M059J (cell line): ENCODE data around the gene GNAO1. TPM values are rescaled to one million over a fixed set of nuclear protein-coding genes. Genes with fewer than 3 reads are reported as not detected.
A peak's percentile ranks its signal among the peaks of the same experiment; 100 is the strongest.
"Not testable (repeated sequence)": the region's sequence is repeated elsewhere in the genome, so short reads cannot be mapped to it uniquely, and the experiment has no call there.

Experiments used
- DNase-seq: peaks from one replicate; pipeline ENCODE4 v3.0.0-alpha.2; 2012; ENCODE audit warnings: low read depth
- total RNA-seq: library from RNA; depleted of rRNA; stranded (reverse); fragments of >200 nt; shearing (Covaris generic); gene quantifications from 2 replicates; pipeline ENCODE4 v1.2.3, GENCODE V29; 2014

Gene GNAO1
- total RNA-seq, 1 experiment from 2014 or later, result 10.9 TPM

- no peak for DNase-seq
Observed at GRCh38 chr16:56363181-56363716, 172.0 kb downstream of the GNAO1 start.

- DNase-seq, result no peak
Observed at GRCh38 chr16:56363781-56364565, 172.7 kb downstream of the GNAO1 start.

DNA sequence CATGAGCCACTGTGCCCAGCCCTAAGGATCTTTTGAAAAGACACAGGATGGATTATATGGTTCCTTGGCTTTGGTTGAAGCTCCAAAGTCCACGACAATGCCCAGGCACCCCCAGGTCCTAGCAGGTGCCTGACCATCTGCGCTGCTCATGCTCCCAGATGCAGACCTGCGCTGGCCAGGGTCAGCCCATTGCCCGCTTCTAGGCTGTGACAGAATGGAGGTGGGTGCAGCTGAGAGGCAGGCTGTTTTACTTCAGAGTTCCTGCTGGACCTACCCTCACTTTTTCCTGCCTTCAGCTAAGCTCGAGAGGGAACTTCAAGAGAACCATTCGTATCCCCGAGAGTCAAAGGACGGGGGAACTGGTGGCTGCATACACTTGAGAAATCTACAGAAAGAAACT is 173.6 kb downstream of the GNAO1 start:
- DNase-seq, result no peak

DNA sequence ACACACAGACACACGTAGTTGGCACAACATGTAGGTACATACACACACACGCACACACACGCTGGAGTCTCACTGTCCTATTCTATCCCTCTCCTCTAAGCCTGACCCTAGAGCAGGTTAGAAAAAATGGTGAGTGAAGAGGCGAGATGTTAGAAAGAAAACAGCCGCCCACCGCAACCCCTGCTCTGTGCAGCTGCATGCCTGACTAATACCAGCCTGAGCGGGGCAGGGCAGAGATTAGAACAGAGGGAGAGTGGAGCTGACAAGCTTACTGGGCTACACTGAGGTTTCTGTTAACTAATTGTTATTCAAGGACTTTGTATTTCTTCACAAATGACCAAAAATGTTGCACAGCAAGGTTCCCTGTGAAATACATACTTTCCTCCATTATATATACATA is 174.3 kb downstream of the GNAO1 start:
- no peak for DNase-seq

GRCh38 chr16:56366945-56367344 is 175.7 kb downstream of the GNAO1 start:
- no peak for DNase-seq

DNA sequence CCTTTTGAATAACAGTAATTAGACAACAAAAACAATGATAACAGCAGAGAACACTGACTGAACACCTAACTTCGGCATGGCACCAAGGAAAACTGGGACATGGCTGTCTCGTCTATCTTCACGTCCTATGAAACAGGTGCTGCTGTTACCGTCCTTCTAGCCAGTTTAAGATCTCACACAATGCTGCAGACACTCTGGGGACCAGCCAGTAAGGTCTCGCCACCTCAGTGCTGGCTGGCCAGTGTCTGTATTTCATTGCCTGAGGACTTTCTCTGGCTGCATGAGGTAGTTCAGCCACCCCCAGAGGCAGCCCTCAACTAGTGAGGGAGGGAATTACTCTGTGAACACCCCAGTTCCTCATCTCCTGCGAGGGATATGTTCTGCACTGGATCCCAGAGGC is 176.5 kb downstream of the GNAO1 start:
- DNase-seq, result no peak

DNA sequence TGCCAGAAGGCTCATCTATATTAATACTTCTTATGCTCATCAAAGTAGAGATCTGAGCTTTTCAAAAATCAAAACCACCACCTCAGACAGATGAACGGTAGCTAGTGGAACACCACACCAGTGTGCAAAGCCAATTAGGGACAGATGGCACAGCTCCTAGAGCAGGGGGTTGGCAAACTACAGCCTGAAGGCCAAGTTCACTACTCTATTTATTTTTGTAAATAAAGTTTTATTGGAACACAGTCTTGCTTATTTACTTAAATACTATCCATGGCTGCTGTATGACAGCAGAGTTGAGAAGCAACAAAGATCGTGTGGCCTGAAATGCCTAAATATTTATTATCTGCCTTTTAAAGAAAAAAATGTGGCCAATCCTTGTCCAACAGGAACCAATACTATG is 177.3 kb downstream of the GNAO1 start:
- no peak for DNase-seq

GRCh38 chr16:56369202-56369601 is 177.9 kb downstream of the GNAO1 start:
- no peak for DNase-seq

- DNase-seq, result peak; percentile 65
Observed at GRCh38 chr16:56370185-56370874, 179.0 kb downstream of the GNAO1 start.

GRCh38 chr16:56370875-56371659 is 179.8 kb downstream of the GNAO1 start:
- DNase-seq, result peak; percentile 96

GRCh38 chr16:56371660-56371937 is 180.3 kb downstream of the GNAO1 start:
- DNase-seq, result peak; percentile 78

DNA sequence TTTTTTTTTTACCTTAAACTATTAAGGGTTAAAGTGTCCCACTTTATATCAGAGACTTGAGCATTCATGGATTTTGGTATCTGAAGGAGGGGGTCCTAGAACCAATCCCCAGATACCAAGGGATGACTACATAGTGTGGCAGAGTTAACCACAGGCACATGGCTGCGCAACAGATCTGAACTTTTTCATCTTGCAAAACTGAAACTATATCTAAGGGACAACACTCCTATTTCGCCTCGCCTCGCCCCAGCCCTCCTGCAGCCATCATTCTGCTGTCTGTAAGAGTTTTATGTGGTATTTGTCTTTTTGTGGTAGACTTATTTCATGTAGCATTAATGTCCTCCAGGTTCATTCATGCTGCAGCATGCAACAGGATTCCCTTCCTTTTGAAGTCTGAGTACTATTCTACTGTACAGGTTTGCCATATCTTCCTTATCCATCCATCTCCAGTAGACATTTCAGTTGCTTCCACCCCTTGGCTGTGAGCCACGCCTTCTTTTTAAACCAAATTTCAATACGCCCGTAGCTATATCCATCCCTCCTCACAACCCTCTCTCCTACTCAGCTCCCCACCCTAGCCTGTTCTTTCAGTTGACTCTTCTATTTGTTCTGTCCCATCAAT is 180.8 kb downstream of the GNAO1 start:
- DNase-seq, result no peak

DNA sequence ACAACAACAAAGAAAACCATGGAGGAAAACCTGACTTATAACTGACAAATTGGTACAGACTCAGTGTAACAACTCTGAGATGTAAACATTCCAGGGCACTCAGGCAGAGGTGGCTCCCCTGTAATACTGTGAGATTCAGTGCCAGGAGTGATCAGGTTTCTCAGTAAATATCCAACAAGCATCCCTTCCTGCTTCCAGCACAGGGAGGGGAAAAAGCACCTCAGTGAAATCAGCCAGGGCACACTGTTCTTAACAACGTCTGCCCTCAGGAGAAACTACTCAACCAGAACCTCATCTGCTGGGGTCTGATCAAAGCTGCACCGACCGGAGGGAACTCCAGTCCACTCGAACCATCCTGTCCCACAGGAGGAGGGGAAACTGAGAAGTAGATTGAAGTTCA is 181.7 kb downstream of the GNAO1 start:
- peak; percentile 50 for DNase-seq

- DNase-seq, result not testable (repeated sequence)
Observed at GRCh38 chr16:56375792-56376191, 184.5 kb downstream of the GNAO1 start.

DNA sequence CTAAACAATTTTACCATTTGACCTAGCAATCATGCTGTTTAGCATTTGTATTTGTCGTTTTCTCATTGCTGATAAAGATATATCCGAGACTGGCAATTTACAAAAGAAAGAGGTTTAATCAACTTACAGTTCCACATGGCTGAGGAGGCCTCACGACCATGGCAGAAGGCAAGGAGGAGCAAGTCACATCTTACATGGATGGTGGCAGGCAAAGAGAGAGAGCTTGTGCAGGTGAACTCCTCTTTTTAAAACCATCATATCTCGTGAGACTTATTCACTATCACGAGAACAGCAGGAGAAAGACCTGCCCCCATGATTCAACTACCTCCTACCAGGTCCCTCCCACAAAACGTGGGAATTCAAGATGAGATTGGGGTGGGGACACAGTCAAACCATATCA is 187.8 kb downstream of the GNAO1 start:
- not testable (repeated sequence) for DNase-seq

DNA sequence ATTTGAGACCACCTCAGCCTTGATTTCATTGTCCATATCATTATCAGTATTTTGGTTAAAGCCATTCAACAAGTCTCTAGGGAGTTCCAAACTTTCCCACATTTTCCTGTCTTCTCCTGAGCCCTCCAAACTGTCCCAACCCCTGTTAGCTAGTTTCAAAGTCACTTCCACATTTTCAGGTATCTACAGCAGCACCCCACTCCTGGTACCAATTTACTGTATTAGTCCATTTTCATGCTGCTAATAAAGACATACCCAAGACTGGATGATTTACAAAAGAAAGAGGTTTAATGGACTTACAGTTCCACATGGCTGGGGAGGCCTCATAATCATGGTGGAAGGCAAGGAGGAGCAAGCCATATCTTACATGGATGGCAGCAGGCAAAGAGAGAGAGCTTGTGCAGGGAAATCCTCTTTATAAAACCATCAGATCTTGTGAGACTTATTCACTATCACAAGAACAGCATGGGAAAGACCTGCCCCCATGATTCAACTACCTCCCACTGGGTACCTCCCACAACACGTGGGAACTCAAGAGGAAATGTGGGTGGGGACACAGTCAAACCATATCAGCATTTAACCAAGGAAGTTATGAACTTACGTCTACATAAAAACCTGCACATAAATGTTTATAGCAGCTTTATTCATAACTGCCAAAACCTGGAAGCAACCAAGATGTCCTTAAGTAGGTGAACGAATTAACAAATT is 189.6 kb downstream of the GNAO1 start:
- not testable (repeated sequence) for DNase-seq

GRCh38 chr16:56382459-56382858 is 191.2 kb downstream of the GNAO1 start:
- no peak for DNase-seq

DNA sequence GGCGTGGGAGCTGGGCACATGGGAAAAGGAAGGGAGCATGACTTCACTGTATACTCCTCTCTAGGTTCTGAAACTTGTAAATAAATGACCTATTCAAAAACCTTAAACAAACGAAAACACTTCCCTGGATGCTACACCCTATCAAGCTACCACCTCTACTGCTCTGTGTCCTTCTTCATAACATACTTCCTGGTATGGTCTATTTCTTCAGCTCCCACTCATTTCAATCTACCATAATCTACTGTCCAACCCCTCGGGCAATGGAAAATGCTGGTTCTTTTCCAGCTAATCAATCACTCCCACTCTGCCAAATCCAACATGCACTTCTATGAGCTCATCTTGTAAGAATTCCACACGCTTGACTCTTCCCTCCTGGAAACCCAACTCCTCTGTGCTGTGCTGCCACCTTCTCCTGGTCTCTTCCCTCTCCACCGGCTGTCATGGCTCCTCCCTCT is 191.6 kb downstream of the GNAO1 start:
- DNase-seq, result peak; percentile 96

DNA sequence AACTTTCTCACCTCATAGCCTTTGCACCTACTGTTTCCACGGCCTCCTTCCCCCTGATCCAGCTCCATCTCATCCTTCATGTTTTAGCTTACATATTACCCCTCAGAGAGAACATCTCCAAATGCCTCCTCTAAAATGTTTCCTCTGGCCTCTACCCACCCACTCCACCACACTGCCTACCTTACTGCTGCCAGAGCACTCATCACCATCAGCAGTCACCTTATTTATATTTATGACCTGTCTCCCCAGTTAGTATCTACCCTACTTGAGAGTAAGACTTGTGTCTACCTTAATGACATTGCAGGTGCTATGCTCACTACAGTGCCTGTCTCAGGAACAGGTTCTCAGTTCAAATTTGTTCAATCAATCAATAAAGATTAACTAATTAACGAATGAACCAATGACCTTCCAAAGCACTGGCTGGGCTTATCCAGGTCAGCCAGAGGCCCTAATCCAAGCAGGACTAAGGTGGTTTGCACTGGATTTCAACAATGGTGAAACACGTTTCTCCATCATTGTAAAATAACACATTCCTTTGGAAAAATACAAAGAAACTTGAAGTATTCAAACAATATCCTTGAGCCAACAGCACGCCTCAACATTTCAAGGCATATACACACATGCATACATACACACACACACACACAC is 192.9 kb downstream of the GNAO1 start:
- DNase-seq, result no peak

GRCh38 chr16:56387396-56387795 is 196.1 kb downstream of the GNAO1 start:
- no peak for DNase-seq

GRCh38 chr16:56388209-56388608 is 196.9 kb downstream of the GNAO1 start:
- DNase-seq, result peak; percentile 53
